OCI-M2 (cell line): ENCODE results near the gene SEBOX.

ENCODE experiments used
- DNase-seq: peaks from one replicate; lab custom pipeline; 2025; ENCODE audit not compliant: unreplicated experiment; lab: John Stamatoyannopoulos, UW

SEBOX gene

GRCh38 chr17:28364665-28365363 lies at the start of gene SEBOX:
TSS of gene SEBOX (minus strand) at chr17:28365199. CDS start at chr17:28365151, 48 bp downstream.
- DNase-seq, result no peak

- DNase-seq, result no peak
Observed at GRCh38 chr17:28413804-28414203, 48.8 kb upstream of the SEBOX start.

- no peak for DNase-seq
Observed at GRCh38 chr17:28412099-28412498, 47.1 kb upstream of the SEBOX start.

GRCh38 chr17:28407974-28408306 lies 42.9 kb upstream of the SEBOX start:
- no peak for DNase-seq

GRCh38 chr17:28407130-28407973 lies 42.4 kb upstream of the SEBOX start:
- DNase-seq, result no peak

GRCh38 chr17:28406473-28406814 lies 41.4 kb upstream of the SEBOX start:
- no peak for DNase-seq

- no peak for DNase-seq
Observed at GRCh38 chr17:28405632-28406472, 40.9 kb upstream of the SEBOX start, which contains the start of gene SLC46A1. TSS of gene SLC46A1 (minus strand) at chr17:28406212. CDS start at chr17:28406114, 98 bp downstream.

- no peak for DNase-seq
Observed at GRCh38 chr17:28404812-28405570, 40.0 kb upstream of the SEBOX start.

- no peak for DNase-seq
Observed at GRCh38 chr17:28404461-28404811, 39.4 kb upstream of the SEBOX start.

GRCh38 chr17:28404007-28404406 lies 39.0 kb upstream of the SEBOX start:
- DNase-seq, result no peak

- no peak for DNase-seq
Observed at GRCh38 chr17:28402844-28403243, 37.8 kb upstream of the SEBOX start.

GRCh38 chr17:28402224-28402630 lies 37.2 kb upstream of the SEBOX start:
- DNase-seq, result no peak

GRCh38 chr17:28399808-28400207 lies 34.8 kb upstream of the SEBOX start:
- no peak for DNase-seq

- DNase-seq, result no peak
Observed at GRCh38 chr17:28398280-28398981, 33.4 kb upstream of the SEBOX start.

- no peak for DNase-seq
Observed at GRCh38 chr17:28397687-28398279, 32.8 kb upstream of the SEBOX start.

GRCh38 chr17:28397275-28397674 lies 32.3 kb upstream of the SEBOX start:
- no peak for DNase-seq

GRCh38 chr17:28396635-28397239 lies 31.7 kb upstream of the SEBOX start:
- no peak for DNase-seq

- no peak for DNase-seq
Observed at GRCh38 chr17:28395968-28396367, 31.0 kb upstream of the SEBOX start.

- no peak for DNase-seq
Observed at GRCh38 chr17:28395426-28395825, 30.4 kb upstream of the SEBOX start.
